ENCODE results near the gene PRX. TPM values are rescaled to one million over a fixed set of nuclear protein-coding genes. Genes with fewer than 3 reads are reported as not detected.
A peak's percentile ranks its signal among the peaks of the same experiment; 100 is the strongest.

The PRX gene
- total RNA-seq, 1 donor from 2014 or later: 1.8 TPM

DNA sequence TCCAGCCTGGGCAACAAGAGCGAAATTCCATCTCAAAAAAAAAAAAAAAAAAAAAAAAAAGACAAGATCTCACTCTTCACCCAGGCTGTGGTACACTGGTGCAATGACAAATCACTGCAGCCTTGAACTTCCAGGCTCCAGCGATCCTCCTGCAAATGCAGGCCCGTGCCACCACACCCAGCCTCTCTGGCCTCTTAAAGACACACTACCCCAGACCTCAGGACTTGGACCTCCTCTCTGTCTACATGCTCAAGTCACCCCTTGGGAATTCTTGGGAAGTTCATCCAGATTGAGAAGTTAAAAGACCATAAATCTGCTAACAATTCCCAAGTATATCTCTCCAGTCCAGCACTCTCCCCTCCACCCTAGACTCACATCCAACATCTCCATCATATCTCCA lies 12.6 kb downstream of the PRX start:
- FAIRE-seq: no peak
- no peak for DNase-seq (ENCODE audit: low read depth)
- TF ChIP-seq, protein P1, sequence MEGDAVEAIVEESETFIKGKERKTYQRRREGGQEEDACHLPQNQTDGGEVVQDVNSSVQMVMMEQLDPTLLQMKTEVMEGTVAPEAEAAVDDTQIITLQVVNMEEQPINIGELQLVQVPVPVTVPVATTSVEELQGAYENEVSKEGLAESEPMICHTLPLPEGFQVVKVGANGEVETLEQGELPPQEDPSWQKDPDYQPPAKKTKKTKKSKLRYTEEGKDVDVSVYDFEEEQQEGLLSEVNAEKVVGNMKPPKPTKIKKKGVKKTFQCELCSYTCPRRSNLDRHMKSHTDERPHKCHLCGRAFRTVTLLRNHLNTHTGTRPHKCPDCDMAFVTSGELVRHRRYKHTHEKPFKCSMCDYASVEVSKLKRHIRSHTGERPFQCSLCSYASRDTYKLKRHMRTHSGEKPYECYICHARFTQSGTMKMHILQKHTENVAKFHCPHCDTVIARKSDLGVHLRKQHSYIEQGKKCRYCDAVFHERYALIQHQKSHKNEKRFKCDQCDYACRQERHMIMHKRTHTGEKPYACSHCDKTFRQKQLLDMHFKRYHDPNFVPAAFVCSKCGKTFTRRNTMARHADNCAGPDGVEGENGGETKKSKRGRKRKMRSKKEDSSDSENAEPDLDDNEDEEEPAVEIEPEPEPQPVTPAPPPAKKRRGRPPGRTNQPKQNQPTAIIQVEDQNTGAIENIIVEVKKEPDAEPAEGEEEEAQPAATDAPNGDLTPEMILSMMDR (IDR thresholded peaks at IDR 0.05; ENCODE audit: insufficient read depth, low read length, severe bottlenecking): no peak
- H3K27me3 ChIP-seq (ENCODE audit: control insufficient read depth, insufficient read depth, low read length): peaks cover 1% of the 10 kb centered on the region
- no peaks in the 10 kb centered on the region for H3K36me3 ChIP-seq (ENCODE audit: control insufficient read depth, insufficient read depth, low read length)
- no peak overlapping the region for H3K4me3 ChIP-seq (ENCODE audit: low read depth, low read length)

DNA sequence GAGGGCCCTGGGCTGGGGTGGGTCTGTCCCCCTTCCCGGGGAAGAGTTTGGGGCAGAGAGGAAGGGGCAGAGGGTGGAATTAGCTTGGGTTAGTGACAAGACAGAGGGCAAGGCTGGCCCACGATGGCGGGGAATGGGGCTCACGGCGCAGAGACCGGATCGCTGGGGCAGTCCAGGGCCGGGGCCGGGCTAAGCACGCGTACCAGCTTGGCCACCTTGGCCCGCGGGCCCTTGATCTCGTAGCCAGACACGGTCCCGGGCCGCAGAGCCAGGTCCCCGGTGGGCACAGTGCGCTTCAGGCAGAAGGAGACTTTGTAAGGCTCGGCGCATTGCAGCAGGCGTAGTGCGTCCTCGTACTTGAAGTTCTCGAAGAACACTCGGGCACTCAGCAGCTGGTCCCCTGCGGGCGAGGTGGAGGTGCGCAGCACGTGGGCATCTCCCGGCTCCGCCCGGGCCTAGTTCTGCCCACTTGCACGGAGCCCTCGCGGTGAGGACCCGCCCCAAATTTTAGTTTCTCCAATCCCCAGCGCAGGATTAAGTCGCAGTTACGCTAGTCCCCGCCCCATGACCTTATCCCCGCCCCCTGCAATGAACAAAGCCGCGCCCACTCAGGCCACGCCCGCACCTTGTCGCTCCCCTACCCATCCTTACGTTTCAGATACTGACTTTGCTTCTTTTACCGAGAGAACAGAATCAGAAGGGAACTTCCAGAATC lies 14.6 kb downstream of the PRX start:
- H3K4me3 ChIP-seq (ENCODE audit: low read depth, low read length): no peak overlapping the region

DNA sequence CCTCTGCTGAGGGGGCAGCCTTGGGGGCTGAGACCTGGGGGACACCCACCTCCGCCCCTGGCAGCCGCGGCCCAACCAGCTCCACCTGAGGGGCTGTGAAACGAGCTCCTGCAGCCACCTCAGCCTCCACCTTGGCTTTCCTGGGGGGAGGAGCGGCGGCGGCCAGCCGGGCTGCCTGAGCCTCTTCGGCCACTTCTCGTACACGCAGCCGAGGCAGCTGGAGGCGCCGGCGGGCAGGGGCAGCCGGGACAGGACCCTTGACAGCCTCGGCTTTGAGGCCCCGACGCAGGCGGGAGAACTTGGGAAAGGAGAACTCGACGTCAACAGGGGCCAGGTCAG lies 15.6 kb downstream of the PRX start:
- Histone ChIP-seq H3K27me3 (ENCODE audit: control insufficient read depth, insufficient read depth, low read length) (peaks cover 1% of the 10 kb centered on the region), H3K4me3 (ENCODE audit: low read depth, low read length) (no peak overlapping the region), H3K36me3 (ENCODE audit: control insufficient read depth, insufficient read depth, low read length) (no peaks in the 10 kb centered on the region)
- FAIRE-seq (no peak), DNase-seq (ENCODE audit: low read depth) (no peak)
- TF ChIP-seq, protein P1 (IDR thresholded peaks at IDR 0.05; ENCODE audit: insufficient read depth, low read length, severe bottlenecking): no peak

More for the DNA sequence above, 14.6 kb downstream of the PRX start:
- FAIRE-seq: no peak
- H3K27me3 ChIP-seq (ENCODE audit: control insufficient read depth, insufficient read depth, low read length): peaks cover 1% of the 10 kb centered on the region
- no peaks in the 10 kb centered on the region for H3K36me3 ChIP-seq (ENCODE audit: control insufficient read depth, insufficient read depth, low read length)
- peak; percentile 61 for DNase-seq (ENCODE audit: low read depth)
- TF ChIP-seq, protein P1 (IDR thresholded peaks at IDR 0.05; ENCODE audit: insufficient read depth, low read length, severe bottlenecking): no peak

DNA sequence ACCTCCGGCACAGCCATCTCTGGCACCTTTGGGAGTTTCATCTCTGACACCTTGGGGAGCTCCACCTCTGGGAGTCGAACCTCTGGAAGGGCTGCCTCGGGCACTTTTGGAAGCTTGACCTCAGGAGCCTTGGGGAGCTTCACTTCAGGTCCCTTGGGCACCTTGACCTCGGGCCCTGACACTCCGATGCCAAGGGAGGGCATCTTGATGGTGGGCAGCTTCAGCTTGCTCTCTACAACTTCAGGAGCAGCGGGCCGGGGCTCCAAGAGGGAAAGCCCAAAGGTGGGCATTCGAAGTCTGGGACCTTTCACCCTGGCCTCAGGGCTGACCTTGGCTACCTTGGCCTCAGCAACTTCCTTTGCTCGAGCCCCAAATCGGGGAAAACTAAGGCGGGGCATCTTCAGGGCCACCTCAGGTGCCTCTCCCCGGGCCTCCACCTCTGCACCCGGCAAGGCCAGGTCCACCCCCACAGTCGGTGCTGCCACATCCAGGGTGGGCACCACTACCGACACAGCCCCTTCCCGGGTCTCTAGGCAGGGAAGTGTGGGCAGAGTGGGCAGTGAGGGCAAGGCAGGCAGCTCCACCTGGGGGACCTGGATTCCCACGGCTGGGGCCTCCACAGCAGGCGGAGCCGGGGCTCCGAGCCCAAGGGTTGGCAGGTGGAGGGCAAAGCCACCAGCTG lies 16.2 kb downstream of the PRX start:
- Histone ChIP-seq H3K4me3 (ENCODE audit: low read depth, low read length) (no peak overlapping the region), H3K27me3 (ENCODE audit: control insufficient read depth, insufficient read depth, low read length) (peaks cover 1% of the 10 kb centered on the region), H3K36me3 (ENCODE audit: control insufficient read depth, insufficient read depth, low read length) (no peaks in the 10 kb centered on the region)
- FAIRE-seq (no peak), DNase-seq (ENCODE audit: low read depth) (no peak)
- TF ChIP-seq, protein P1 (IDR thresholded peaks at IDR 0.05; ENCODE audit: insufficient read depth, low read length, severe bottlenecking): no peak

DNA sequence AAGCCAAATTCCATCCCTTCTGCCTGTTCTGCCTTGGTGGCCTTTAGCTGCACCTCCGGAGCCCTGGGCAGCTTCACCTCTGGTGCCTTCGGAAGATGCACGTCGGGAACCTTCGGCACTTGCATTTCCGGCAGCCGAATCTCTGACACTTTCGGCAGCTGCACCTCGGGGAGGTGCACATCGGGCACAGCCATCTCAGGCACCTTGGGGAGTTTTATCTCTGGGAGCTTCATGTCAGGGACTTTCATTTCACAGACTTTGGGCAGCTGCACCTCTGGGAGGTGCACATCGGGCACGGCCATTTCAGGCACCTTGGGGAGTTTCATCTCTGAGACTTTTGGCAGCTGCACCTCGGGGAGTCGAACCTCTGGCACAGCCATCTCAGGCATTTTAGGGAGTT lies 17.2 kb downstream of the PRX start:
- Histone ChIP-seq H3K36me3 (ENCODE audit: control insufficient read depth, insufficient read depth, low read length) (no peaks in the 10 kb centered on the region), H3K27me3 (ENCODE audit: control insufficient read depth, insufficient read depth, low read length) (peaks cover 1% of the 10 kb centered on the region), H3K4me3 (ENCODE audit: low read depth, low read length) (no peak overlapping the region)
- DNase-seq (ENCODE audit: low read depth) (no peak), FAIRE-seq (no peak)
- TF ChIP-seq, protein P1 (IDR thresholded peaks at IDR 0.05; ENCODE audit: insufficient read depth, low read length, severe bottlenecking): no peak
